Measurements from ENCODE around the gene NIFK. TPM values are rescaled to one million over a fixed set of nuclear protein-coding genes. Genes with fewer than 3 reads are reported as not detected.
A peak's percentile ranks its signal among the peaks of the same experiment; 100 is the strongest.
"Not testable (repeated sequence)": the region's sequence is repeated elsewhere in the genome, so short reads cannot be mapped to it uniquely, and the experiment has no call there.

Gene NIFK
- total and polyA plus RNA-seq, 2 donors (not counting 1 experiment from before 2014, with no cell fraction given) = 9.2 to 56.3 TPM

DNA sequence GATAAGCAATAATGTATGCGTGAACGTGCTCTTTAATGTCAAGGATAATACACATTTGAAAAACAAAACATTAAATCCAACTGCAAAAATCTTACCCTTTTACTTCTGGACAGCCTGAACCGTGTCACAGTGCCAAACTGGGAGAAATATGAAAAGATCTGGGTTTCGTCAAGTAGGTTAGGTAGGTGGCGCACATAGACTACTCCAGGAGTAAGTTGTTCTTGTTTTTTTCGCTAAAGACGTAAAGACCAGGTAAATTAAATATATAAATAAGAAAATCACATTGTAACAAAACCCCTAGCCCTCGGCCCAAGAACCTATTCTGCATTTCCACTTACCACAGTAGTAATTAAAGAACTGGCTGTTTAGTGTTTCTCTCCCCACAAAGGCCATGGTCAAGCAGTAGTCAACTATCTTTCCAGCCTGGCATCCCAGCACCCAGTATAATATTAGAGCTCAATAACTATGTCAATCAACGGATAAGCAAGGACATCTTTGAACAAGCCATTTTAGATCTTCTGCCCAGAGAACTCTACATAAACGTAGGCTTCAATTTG lies 1.1 kb downstream of the NIFK start:
- Histone ChIP-seq H4K20me1 (ENCODE audit: control insufficient read depth, insufficient read depth, low read length, poor library complexity, severe bottlenecking) (peaks cover 15% of the 10 kb centered on the region), H3K9ac (ENCODE audit: low read length) (peak overlapping the region; percentile 97), H3K4me1 (ENCODE audit: control insufficient read depth in 2 of 2, insufficient read depth in 2 of 2, low read length in 2 of 2) (peaks cover 14 to 20% of the 10 kb centered on the region in 2 donors), H3K9me3 (ENCODE audit: control extremely low read depth in 1 of 3, control insufficient read depth in 2 of 3, insufficient read depth in 1 of 3, low read length in 2 of 3) (peaks cover 0 to 3% (median 0%) of the 10 kb centered on the region in 3 donors), H3K27ac (ENCODE audit: low read length in 2 of 2) (peak overlapping the region in 1 of 2 donors; percentile 92), H2AFZ (ENCODE audit: insufficient read depth, low read depth, low read length, poor library complexity, severe bottlenecking) (peak overlapping the region; percentile 98), H3K79me2 (ENCODE audit: control insufficient read depth, insufficient read depth, low read length) (peaks cover 56% of the 10 kb centered on the region), H3K36me3 (replicated peaks in 1 of 2; ENCODE audit: control extremely low read depth in 1 of 2, control insufficient read depth in 1 of 2, extremely low read depth in 1 of 2, insufficient read depth in 2 of 2, low read length in 1 of 2) (peaks cover 4 to 33% of the 10 kb centered on the region in 2 experiments), H3K4me2 (replicated peaks; ENCODE audit: low read depth, low read length, poor library complexity, severe bottlenecking) (peak overlapping the region; percentile 85), H3K4me3 (ENCODE audit: control extremely low read depth in 1 of 5, extremely low read depth in 1 of 5, insufficient read depth in 1 of 5, low read depth in 2 of 5, low read length in 4 of 5) (peak overlapping the region; percentile 84 to 99 (median 98)), H3K27me3 (replicated peaks in 1 of 4; ENCODE audit: control extremely low read depth in 1 of 4, control insufficient read depth in 3 of 4, insufficient read depth in 4 of 4, low read length in 3 of 4) (no peaks in the 10 kb centered on the region)
- ATAC-seq (ENCODE audit: low read depth) (no peak), DNase-seq (no peak)
- Mint-ChIP-seq H3K27me3 (no peaks in the 10 kb centered on the region), H3K4me1 (peaks cover 19% of the 10 kb centered on the region), H3K4me3 (peak overlapping the region; percentile 97), H3K27ac (peak overlapping the region; percentile 93), H3K9me3 (ENCODE audit: insufficient read depth) (no peaks in the 10 kb centered on the region)
- intact Hi-C loops (cut with micrococcal nuclease) = loop anchor here (1.0 to 5.0 kb wide), 3 partner anchors 86 to 1978 kb away; partner anchors contain the start of genes CLASP1, PTPN4 and RNU4ATAC
- 0% methylated on average over 2 of the region's 10 CpGs for WGBS (ENCODE audit: insufficient coverage)
- POLR2A ChIA-PET = interaction anchor here (1.2 to 3.1 kb wide), 3 partner anchors 18 to 86 kb away, joined by 8 to 34 read pairs (median 11); partner anchors contain the start of genes CLASP1 and TSN
- no peak for TF ChIP-seq EZH2 (IDR thresholded peaks at IDR 0.05; ENCODE audit: borderline replicate concordance, insufficient read depth, low read depth, low read length, poor library complexity, severe bottlenecking)
- TF ChIP-seq, protein P1, sequence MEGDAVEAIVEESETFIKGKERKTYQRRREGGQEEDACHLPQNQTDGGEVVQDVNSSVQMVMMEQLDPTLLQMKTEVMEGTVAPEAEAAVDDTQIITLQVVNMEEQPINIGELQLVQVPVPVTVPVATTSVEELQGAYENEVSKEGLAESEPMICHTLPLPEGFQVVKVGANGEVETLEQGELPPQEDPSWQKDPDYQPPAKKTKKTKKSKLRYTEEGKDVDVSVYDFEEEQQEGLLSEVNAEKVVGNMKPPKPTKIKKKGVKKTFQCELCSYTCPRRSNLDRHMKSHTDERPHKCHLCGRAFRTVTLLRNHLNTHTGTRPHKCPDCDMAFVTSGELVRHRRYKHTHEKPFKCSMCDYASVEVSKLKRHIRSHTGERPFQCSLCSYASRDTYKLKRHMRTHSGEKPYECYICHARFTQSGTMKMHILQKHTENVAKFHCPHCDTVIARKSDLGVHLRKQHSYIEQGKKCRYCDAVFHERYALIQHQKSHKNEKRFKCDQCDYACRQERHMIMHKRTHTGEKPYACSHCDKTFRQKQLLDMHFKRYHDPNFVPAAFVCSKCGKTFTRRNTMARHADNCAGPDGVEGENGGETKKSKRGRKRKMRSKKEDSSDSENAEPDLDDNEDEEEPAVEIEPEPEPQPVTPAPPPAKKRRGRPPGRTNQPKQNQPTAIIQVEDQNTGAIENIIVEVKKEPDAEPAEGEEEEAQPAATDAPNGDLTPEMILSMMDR (IDR thresholded peaks at IDR 0.05) = no peak
- CTCF ChIA-PET = interaction anchor here (0.7 to 1.8 kb wide), 3 partner anchors 110 to 333 kb away, joined by 3 to 5 read pairs (median 5); partner anchors contain the start of gene RNU4ATAC

GRCh38 chr2:121734544-121734943 lies 2.1 kb downstream of the NIFK start:
- Mint-ChIP-seq H3K4me1 (peaks cover 19% of the 10 kb centered on the region), H3K4me3 (peak overlapping the region; percentile 97)
- DNase-seq; intact Hi-C loops (cut with micrococcal nuclease); H3K27ac ChIP-seq (ENCODE audit: low read length in 2 of 2); POLR2A ChIA-PET; H3K27me3 ChIP-seq (replicated peaks in 1 of 4; ENCODE audit: control extremely low read depth in 1 of 4, control insufficient read depth in 3 of 4, insufficient read depth in 4 of 4, low read length in 3 of 4); H2AFZ ChIP-seq (ENCODE audit: insufficient read depth, low read depth, low read length, poor library complexity, severe bottlenecking); H3K9ac ChIP-seq (ENCODE audit: low read length); ATAC-seq (ENCODE audit: low read depth); H3K9me3 ChIP-seq (ENCODE audit: control extremely low read depth in 1 of 3, control insufficient read depth in 2 of 3, insufficient read depth in 1 of 3, low read length in 2 of 3); H3K27ac Mint-ChIP-seq; H3K27me3 Mint-ChIP-seq; H3K9me3 Mint-ChIP-seq (ENCODE audit: insufficient read depth); H3K4me2 ChIP-seq (replicated peaks; ENCODE audit: low read depth, low read length, poor library complexity, severe bottlenecking); H3K4me3 ChIP-seq (ENCODE audit: control extremely low read depth in 1 of 5, extremely low read depth in 1 of 5, insufficient read depth in 1 of 5, low read depth in 2 of 5, low read length in 4 of 5): not testable (repeated sequence)
- WGBS (ENCODE audit: insufficient coverage) = 97% methylated on average over 8 of the region's 11 CpGs
- H4K20me1 ChIP-seq (ENCODE audit: control insufficient read depth, insufficient read depth, low read length, poor library complexity, severe bottlenecking) = peaks cover 16% of the 10 kb centered on the region
- peaks cover 14 to 20% of the 10 kb centered on the region in 2 donors for H3K4me1 ChIP-seq (ENCODE audit: control insufficient read depth in 2 of 2, insufficient read depth in 2 of 2, low read length in 2 of 2)
- CTCF ChIA-PET = interaction anchor here (0.5 to 1.0 kb wide), 4 partner anchors 9 to 196 kb away, joined by 3 to 5 read pairs (median 4); no protein-coding TSS in a partner anchor
- H3K79me2 ChIP-seq (ENCODE audit: control insufficient read depth, insufficient read depth, low read length) = peaks cover 64% of the 10 kb centered on the region
- H3K36me3 ChIP-seq (replicated peaks in 1 of 2; ENCODE audit: control extremely low read depth in 1 of 2, control insufficient read depth in 1 of 2, extremely low read depth in 1 of 2, insufficient read depth in 2 of 2, low read length in 1 of 2) = peaks cover 4 to 39% of the 10 kb centered on the region in 2 experiments
